ENCODE results near the gene ORC6.
"Not testable (repeated sequence)": the region's sequence is repeated elsewhere in the genome, so short reads cannot be mapped to it uniquely, and the experiment has no call there.

Gene ORC6

GRCh38 chr16:46689365-46690280 lies at the start of gene ORC6:
Gene ORC6 (plus strand): TSS chr16:46689659. CDS start chr16:46689706, 47 bp downstream.
- DNase-seq (ENCODE audit: low read depth), result peak; percentile 81
- peak within 1 kb of the TSS; percentile 86 for H3K4me3 ChIP-seq (ENCODE audit: low read depth, low read length)

DNA sequence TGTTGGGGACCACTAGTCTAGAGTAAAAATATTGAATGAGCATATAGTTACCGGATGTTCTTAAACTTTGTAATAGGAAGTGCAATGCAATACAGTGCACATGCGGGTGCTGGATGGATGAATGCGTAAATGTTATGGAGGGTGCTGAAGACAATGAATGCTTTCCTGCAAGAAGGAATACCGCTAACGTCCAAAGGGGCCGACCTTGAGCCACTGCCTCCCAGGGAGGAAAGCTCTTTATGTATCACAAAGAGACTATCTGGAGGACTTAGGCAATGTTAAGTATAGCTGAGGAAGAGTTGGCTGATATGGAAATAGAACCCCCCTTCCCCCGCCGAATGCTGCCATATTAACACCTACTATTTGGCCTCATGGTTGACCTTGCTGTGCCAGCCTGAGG lies 40.8 kb upstream of the ORC6 start:
- H3K4me3 ChIP-seq (ENCODE audit: low read depth, low read length), result no peak overlapping the region
- DNase-seq (ENCODE audit: low read depth), result no peak

DNA sequence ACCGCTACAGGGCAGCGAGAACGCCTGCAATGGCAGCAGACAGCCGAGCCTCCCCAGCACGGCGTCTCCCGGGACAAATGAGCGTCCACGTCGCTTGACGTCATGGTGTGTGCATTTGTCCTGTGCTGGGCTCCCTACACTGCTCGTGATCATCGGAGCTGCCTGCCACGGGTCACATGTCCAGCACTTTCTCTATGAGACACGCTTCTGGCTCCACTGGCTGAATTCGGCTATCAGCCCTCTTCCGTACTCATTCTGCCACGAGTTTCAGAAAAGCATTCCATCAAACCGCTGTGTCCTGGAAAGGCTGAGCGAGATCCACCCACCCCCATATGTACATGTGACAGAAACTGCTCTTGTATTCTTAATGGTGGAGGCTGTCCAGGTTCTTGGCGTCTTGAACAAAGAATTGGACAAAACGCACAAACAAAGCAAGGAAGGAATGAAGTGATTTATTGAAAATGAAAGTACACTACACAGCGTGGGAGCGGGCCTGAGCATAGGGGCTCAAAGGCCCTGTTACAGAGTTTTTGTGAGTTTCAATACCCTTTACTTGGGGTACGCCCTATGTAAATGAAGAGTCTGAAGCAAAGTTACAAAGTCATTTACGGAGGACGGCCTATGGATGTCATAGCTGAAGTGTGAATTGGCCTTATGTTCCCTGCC lies 39.7 kb upstream of the ORC6 start:
- no peak overlapping the region for H3K4me3 ChIP-seq (ENCODE audit: low read depth, low read length)
- DNase-seq (ENCODE audit: low read depth), result no peak

- peak; percentile 58 for DNase-seq (ENCODE audit: low read depth)
Measured at GRCh38 chr16:46650254-46650623, 39.2 kb upstream of the ORC6 start.

DNA sequence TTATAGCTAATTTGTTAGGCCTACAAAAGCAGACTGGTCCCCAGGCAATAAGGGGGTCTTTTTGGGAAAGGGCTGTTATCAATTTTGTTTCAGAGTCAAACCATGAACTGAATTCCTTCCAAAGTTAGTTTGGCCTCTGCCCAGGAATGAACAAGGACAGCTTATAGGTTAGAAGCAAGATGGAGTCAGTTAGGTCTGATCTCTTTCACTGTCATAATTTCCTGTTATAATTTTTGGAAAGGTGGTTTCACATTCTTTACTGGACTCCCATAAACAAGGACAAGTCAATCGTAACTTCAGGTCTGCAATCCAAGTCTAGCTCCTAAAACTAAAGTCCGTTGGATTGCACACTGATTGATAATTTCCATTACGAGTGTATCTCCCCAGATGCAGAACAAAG lies 38.2 kb upstream of the ORC6 start:
- H3K4me3 ChIP-seq (ENCODE audit: low read depth, low read length), result no peak overlapping the region
- DNase-seq (ENCODE audit: low read depth), result no peak

More at GRCh38 chr16:46650254-46650623, 39.2 kb upstream of the ORC6 start:
- H3K4me3 ChIP-seq (ENCODE audit: low read depth, low read length), result no peak overlapping the region

DNA sequence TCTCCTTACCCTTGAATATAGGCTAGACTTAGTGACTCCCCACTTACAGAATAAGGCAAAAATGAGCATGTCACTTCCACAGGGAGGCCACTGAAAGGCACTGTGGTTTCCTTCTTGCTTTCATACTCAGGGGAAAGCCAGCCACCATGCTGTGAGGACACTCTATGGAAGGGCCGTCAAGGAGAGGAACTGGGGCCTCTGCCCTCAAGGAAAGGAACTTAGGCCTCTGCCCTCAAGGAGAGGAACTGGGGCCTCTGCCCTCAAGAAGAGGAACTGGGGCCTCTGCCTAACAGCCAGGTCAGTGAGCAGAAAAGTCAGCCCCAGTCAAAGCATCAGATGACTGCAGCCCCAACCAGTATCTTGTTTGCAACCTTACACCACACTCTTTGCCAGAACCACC lies 30.5 kb upstream of the ORC6 start:
- no peak for DNase-seq (ENCODE audit: low read depth)
- no peak overlapping the region for H3K4me3 ChIP-seq (ENCODE audit: low read depth, low read length)

DNA sequence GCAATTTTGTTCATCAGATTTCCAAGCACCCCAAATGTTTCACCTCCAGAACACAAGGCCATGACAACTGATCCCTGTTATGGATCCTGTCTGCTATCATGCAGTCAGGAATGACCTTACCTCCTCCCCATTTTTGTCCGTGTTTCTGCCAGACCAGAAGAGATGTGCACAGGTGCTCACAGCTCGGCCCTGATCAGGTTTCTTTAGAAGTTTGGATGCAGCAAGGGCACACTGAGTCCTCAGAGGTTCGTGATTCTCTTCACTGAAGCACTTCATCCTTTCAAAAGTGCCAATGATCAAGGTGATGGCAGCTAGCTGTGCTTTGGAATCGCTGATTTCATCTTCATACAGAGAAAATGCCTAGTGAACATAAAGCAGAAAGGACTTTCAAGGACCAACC lies 27.3 kb upstream of the ORC6 start:
- no peak for DNase-seq (ENCODE audit: low read depth)
- H3K4me3 ChIP-seq (ENCODE audit: low read depth, low read length), result no peak overlapping the region

DNA sequence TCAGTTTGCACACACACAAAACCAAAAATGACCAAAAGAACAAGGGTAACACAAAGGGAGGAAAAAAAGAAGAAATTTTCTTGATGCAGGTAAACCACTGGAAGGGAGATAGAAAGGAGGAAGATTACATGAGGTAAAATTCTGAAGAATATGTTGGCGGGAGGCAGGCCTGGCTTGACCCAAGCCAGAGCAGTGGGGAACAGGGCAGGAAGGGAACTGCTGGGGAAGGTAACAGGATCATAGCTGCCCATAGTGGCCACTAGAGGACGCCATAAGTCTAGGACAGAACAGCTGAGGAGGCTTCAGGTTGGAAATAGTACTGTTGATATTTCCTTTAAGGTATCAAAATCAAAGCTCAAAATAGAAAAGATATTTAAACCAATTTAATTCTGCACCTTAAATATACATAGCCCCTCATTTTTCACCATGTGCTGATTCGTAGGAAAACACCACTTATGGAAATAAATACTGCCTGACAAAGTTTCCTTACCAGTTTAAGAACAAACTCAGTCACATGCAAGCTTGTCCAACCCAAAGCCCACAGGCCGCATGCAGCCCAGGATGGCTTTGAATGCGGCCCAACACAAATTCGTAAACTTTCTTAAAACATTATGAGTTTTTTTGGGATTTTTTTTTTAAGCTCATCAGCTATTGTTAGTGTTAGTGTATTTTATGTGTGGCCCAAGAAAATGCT lies 16.0 kb upstream of the ORC6 start:
- no peak for DNase-seq (ENCODE audit: low read depth)
- no peak overlapping the region for H3K4me3 ChIP-seq (ENCODE audit: low read depth, low read length)

DNA sequence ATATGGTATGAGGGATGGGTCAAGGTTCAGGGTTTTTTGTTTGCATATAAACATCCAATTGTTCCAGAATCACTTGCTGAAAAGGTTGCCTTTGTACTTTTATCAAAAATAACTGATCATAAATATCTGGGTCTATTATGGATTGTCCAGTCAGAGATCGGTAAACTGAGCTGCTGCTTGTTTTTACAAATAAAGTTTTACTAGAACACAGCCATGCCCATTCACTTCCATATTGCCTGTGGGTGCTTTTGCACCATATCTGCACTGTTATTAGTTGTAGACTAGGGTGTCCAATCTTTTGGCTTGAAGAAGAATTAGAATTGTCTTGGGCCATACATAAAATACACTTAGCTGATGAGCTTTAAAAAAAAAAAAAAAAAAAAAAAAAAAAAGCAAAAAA lies 11.5 kb upstream of the ORC6 start:
- not testable (repeated sequence) for DNase-seq (ENCODE audit: low read depth); H3K4me3 ChIP-seq (ENCODE audit: low read depth, low read length)

DNA sequence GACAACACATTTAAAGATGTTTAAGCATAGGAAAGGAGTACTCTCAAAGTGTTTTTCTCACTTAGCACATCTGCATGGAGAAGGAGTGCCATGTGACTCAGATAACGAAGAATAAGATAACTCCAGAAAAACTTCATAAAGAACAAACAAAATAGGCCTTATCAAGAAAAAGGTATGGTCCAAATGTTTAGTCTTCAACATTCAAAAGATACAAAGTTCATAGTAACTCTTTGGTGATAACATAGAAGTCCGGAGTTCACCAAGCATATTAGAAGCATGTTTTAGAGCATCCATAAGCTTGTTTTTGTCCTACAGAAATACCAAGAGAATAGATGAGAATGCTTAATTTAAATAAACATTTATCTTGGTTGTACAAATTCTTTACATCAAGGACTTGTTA lies 7.6 kb upstream of the ORC6 start:
- H3K4me3 ChIP-seq (ENCODE audit: low read depth, low read length); DNase-seq (ENCODE audit: low read depth): not testable (repeated sequence)

DNA sequence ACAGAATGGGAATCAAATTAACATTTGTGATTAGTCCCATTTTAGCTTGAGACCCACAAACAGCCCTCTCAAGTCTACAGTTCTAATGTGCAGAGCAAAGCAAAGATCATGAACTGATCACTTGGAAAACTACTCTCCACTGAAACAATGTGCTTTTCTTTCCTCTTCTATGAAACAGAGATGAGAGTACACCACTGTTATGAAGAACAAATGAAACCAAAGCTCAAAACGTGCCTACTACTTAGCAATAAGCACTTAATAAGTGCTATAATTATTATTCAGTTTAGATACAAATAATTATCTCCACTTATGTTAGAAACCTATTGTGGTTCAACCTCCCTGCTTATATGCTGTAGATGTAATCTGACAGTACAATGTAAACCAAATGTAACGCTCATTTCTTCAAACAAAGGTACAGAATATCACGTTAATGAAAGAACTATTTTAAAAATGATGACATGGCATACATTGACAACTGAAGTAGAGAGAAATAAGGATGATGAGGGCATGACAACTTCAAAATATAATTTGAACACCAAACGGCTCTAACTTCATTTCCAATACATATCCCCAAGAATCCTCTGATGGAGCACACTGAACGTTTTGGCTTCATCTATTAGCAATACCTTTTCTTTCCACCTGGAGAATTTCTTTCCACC lies 2.5 kb upstream of the ORC6 start:
- peak overlapping the region; percentile 86 for H3K4me3 ChIP-seq (ENCODE audit: low read depth, low read length)
- DNase-seq (ENCODE audit: low read depth), result no peak

DNA sequence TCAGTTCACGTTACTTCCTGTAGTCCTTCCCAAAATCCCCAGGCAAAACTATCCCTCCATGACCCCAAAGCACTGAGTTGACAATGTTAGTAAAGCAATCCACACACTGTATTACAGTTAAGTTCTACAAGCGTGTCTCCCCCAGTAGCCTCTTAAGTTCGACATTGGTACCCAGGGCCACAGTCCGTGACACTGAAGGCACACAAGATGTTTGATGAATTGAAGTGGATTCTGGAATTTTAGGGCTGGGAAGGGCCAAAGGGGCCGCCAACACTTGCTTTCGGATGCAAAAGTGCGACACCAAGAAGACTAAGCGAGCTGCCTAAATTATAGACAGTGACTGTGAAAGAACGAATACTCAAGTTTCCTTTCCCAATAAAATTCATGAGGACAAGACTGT lies 2.0 kb upstream of the ORC6 start:
- peak overlapping the region; percentile 86 for H3K4me3 ChIP-seq (ENCODE audit: low read depth, low read length)
- DNase-seq (ENCODE audit: low read depth), result no peak

DNA sequence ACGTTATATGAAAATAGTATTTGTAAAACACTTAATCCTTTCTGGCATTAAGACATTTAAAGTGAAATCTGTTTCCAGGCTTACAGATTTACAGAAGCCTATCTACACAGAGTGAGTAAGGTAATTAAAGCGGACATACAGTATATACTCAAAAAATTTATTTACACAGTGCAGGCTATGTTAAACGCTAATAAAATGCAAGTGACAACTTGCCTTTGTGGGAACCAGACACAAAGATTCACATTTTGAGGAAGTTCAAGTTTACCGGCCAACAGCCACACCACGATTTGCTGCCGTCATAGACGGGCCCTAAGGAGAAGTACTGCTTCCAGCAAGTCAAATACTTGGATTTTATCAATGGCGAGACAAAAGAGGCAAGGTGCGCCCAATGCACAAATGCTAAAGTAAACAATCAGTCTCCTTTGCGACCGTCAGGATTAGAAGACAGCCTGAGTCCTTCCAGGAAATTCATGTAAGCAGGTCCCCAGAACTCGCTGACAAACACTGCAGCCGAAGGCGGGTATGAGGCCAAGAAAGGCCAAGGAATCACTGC lies 1.3 kb upstream of the ORC6 start:
- H3K4me3 ChIP-seq (ENCODE audit: low read depth, low read length), result peak overlapping the region; percentile 86
- DNase-seq (ENCODE audit: low read depth), result no peak

DNA sequence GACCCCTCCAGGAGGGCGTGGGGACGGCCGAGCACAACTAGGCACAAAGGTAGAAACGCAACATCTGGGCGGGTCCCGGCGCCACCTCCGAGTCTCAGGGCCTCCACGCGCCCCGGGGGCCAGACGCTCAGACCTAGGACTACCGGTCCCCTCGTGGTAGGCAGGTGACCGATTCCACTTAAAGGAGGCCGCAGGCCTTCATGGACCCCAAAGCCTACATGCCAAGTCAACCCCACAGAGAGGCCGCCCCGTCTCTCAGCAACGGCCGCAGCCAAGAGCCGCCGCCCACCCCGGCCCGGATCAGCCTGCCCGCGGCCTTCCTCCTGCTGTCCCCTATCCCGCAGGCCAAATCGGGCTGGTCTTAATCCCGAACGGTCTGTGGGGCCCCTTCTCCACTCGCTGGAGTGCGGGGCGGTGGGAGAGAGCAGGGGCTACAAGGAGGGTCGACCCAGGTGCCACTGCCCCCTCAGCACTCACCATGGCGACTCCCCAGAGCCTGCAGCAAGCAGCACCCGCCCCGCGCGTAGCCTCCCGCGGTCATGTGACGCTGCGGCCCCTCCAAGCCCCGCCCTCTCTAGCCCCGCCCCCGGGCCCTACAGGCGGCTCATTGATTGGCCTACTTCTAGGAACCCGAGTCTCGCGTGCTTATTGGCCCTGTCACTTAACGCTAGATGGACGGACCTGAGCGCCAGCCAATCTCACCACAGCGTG lies 650 bp upstream of the ORC6 start, which contains the start of gene VPS35:
Gene VPS35, minus strand, starts transcription at position 525 of the 711 bp plus-strand sequence. Its CDS starts 45 bp downstream, at position 480.
- peak within 1 kb of the TSS; percentile 86 for H3K4me3 ChIP-seq (ENCODE audit: low read depth, low read length)
- DNase-seq (ENCODE audit: low read depth), result peak; percentile 95

GRCh38 chr16:46690281-46691178 lies 1.1 kb downstream of the ORC6 start:
- peak overlapping the region; percentile 86 for H3K4me3 ChIP-seq (ENCODE audit: low read depth, low read length)
- no peak for DNase-seq (ENCODE audit: low read depth)

- H3K4me3 ChIP-seq (ENCODE audit: low read depth, low read length), result no peak overlapping the region
- no peak for DNase-seq (ENCODE audit: low read depth)
Measured at GRCh38 chr16:46691726-46692125, 2.3 kb downstream of the ORC6 start.

- no peak overlapping the region for H3K4me3 ChIP-seq (ENCODE audit: low read depth, low read length)
- no peak for DNase-seq (ENCODE audit: low read depth)
Measured at GRCh38 chr16:46693598-46693997, 4.1 kb downstream of the ORC6 start.

- no peak for DNase-seq (ENCODE audit: low read depth)
- no peak overlapping the region for H3K4me3 ChIP-seq (ENCODE audit: low read depth, low read length)
Measured at GRCh38 chr16:46695937-46696336, 6.5 kb downstream of the ORC6 start.

Measured in skeletal muscle cell (primary cell).